GM12875 (cell line): ENCODE measurements around the gene KCNJ16.

ENCODE experiments used
- H3K4me3 ChIP-seq: one replicate; pipeline ENCODE4 v1.5.1; 2011; ENCODE audit warnings: low read depth, low read length, control low read depth
- CTCF ChIP-seq: IDR thresholded peaks from 2 replicates; pipeline ENCODE4 v1.5.1; 2011; ENCODE audit warnings: low read depth, mild to moderate bottlenecking, control low read depth, inconsistent platforms, low read length, moderate library complexity, borderline replicate concordance; ENCODE audit not compliant: insufficient read depth

Gene KCNJ16

GRCh38 chr17:70172449-70172848 lies 97.4 kb downstream of the KCNJ16 start:
- no peak overlapping the region for H3K4me3 ChIP-seq
- TF ChIP-seq CTCF = no peak

GRCh38 chr17:70172923-70173322 lies 97.9 kb downstream of the KCNJ16 start:
- no peak overlapping the region for H3K4me3 ChIP-seq
- TF ChIP-seq CTCF = no peak

DNA sequence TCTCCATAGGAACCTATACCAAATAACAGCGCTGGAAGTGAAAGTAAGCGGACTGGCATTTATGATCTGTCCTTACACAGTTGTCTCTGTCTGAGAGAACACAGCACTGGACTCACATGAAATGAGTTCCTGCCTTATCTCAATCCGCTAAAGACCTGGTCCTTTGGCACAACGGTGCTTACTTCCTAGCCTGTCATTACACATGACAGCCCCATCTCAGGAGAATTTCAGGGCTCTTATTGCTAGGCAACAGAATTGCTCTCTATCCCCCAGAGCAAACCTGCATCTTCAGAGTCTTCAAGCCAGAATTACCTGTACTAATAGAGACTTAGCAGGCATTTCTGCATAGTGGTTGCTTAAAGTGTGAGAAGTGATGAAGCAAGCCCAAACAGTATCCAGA lies 98.7 kb downstream of the KCNJ16 start:
- TF ChIP-seq CTCF = no peak
- H3K4me3 ChIP-seq = no peak overlapping the region

DNA sequence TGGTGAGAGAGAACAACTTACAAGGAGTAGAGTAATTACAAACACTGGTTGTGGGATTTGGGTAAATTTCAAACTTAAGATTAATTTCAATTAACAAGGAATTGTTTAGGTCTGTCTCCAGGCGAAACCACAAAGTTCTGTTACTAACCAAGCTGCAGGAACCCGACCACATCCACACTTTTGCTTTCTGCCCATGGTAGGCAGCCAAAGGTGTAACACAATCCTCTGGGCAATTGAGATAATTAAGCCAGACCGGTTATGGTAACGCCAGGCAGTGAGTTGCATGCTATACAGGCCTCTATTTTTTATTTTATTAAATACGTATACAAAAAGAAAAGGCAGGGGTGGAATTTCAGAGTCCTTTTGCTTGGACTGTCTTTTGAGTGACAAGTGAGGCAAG lies 106.4 kb downstream of the KCNJ16 start:
- TF ChIP-seq CTCF = no peak
- H3K4me3 ChIP-seq = no peak overlapping the region

- no peak for TF ChIP-seq CTCF
- H3K4me3 ChIP-seq = no peak overlapping the region
These were observed 106.8 kb downstream of the KCNJ16 start for GRCh38 chr17:70181866-70182265.

DNA sequence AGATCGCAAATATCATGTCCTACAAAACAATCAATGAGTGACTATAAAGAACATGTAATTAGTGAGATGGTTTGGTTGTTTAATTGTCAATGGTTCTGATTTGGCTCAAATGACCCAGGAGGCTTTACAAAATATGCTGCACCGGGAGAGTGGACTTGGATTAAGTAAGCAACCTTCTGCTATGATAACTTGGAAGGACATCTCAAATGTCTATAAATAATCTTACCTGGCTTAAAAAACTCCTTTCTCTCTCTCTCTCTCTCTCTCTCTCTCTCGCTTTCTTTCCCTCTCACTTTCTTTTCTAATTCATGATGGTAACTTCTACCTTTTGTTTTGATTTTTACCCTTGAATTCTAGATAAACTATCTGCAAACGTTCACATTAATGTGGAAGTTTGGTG lies 108.5 kb downstream of the KCNJ16 start:
- H3K4me3 ChIP-seq = no peak overlapping the region
- no peak for TF ChIP-seq CTCF

- TF ChIP-seq CTCF = no peak
- H3K4me3 ChIP-seq = no peak overlapping the region
These were observed 109.2 kb downstream of the KCNJ16 start for GRCh38 chr17:70184207-70184606.
